GM12878 (cell line): ENCODE measurements around the gene TMC8. TPM values are rescaled to one million over a fixed set of nuclear protein-coding genes. Genes with fewer than 3 reads are reported as not detected.

Experiments
- ATAC-seq: fragments of 200-7000 bp; cut with Tn5 transposase; 3 replicates; pipeline ENCODE4 v1.9.1; 2020; ENCODE audit warnings: mild to moderate bottlenecking, moderate library complexity
- BruUV-seq: library from RNA; stranded (reverse); fragments of 400-500 nt; replicated peaks from 2 replicates; lab custom pipeline; 2021; lab: Mats Ljungman, UMichigan
- CTCF ChIA-PET: fragments of 300-600 bp; sonication (Branson Sonifier 250); formaldehyde crosslinking; extraction: SDS; loops from one replicate; lab custom pipeline; 2021; ENCODE audit warnings: inconsistent platforms; lab: Yijun Ruan, JAX
- POLR2A ChIA-PET: fragments of 350-600 bp; formaldehyde crosslinking; extraction: SDS; loops from one replicate; lab custom pipeline; 2021; ENCODE audit warnings: inconsistent platforms; lab: Charles Lee
- RAD21 ChIA-PET: fragments of 300-600 bp; sonication (Branson Sonifier 250); formaldehyde crosslinking; loops from one replicate; lab custom pipeline; 2023; ENCODE audit warnings: antibody characterized with exemption; ENCODE audit not compliant: unreplicated experiment; lab: Charles Lee
- SMC1A ChIA-PET: fragments of 300-600 bp; sonication (Branson Sonifier 250); formaldehyde crosslinking; loops from one replicate; lab custom pipeline; 2023; ENCODE audit not compliant: unreplicated experiment, uncharacterized antibody; lab: Charles Lee
- DNase-seq: peaks from one replicate; pipeline ENCODE4 v3.0.0-alpha.2; 2011; ENCODE audit warnings: low read depth, low spot score
- FAIRE-seq: peaks from 3 replicates; lab custom pipeline; 2011; peaks lifted over from hg19 to GRCh38; lab: Jason Lieb, UNC
- H2AFZ ChIP-seq: 2 replicates; pipeline ENCODE4 v1.6.0; 2011; ENCODE audit warnings: low read depth, low read length, control low read depth; ENCODE audit not compliant: control insufficient read depth
- H3K27ac ChIP-seq: 2 replicates; pipeline ENCODE4 v1.5.1; 2011; ENCODE audit warnings: control low read depth; ENCODE audit not compliant: control insufficient read depth, insufficient read depth
- H3K27me3 ChIP-seq, 2 experiments: replicated peaks in 1 of 2; 2 replicates each; pipeline versions ENCODE4 v1.6.0 to v1.6.1; 2011; ENCODE audit warnings: low read length in 1 of 2; ENCODE audit not compliant: control insufficient read depth in 2 of 2, insufficient read depth in 2 of 2
- H3K36me3 ChIP-seq, 2 experiments: 2 replicates each; pipeline ENCODE4 v1.5.1; 2011; ENCODE audit warnings: low read length in 1 of 2; ENCODE audit not compliant: control insufficient read depth in 2 of 2, insufficient read depth in 2 of 2
- H3K4me1 ChIP-seq: 2 replicates; pipeline ENCODE4 v1.6.1; 2011; ENCODE audit warnings: mild to moderate bottlenecking, low read length, moderate library complexity, mixed read lengths; ENCODE audit not compliant: control insufficient read depth, insufficient read depth
- H3K4me2 ChIP-seq: 2 replicates; pipeline ENCODE4 v1.6.0; 2011; ENCODE audit warnings: control low read depth; ENCODE audit not compliant: control insufficient read depth, insufficient read depth
- H3K4me3 ChIP-seq: fragments of 200-600 bp; sonication (generic); 2 replicates; pipeline ENCODE4 v1.5.1; 2016
- H3K79me2 ChIP-seq: 2 replicates; pipeline ENCODE4 v1.6.0; 2011; ENCODE audit warnings: low read length; ENCODE audit not compliant: control insufficient read depth, insufficient read depth
- H3K9ac ChIP-seq: 2 replicates; pipeline ENCODE4 v1.8.0; 2011; ENCODE audit warnings: low read length, control low read depth, mixed read lengths; ENCODE audit not compliant: control insufficient read depth, insufficient read depth
- H3K9me3 ChIP-seq: replicated peaks from 3 replicates; pipeline ENCODE4 v1.5.1; 2011; ENCODE audit warnings: mild to moderate bottlenecking, low read length; ENCODE audit not compliant: control insufficient read depth, insufficient read depth
- H4K20me1 ChIP-seq: 2 replicates; pipeline ENCODE4 v1.6.0; 2011; ENCODE audit not compliant: control insufficient read depth, insufficient read depth
- ASH2L ChIP-seq: fragments of 300-600, 200-600 bp; sonication (generic); IDR thresholded peaks from 2 replicates; pipeline ENCODE4 v1.6.1; 2017; ENCODE audit warnings: low read depth, mild to moderate bottlenecking, borderline replicate concordance
- MXI1 ChIP-seq: fragments of 150-350 bp; IDR thresholded peaks from 2 replicates; pipeline ENCODE4 v1.6.1; 2011; ENCODE audit warnings: low read depth, mild to moderate bottlenecking, inconsistent platforms, low read length, improper control_type of control experiment
- MYC ChIP-seq: IDR thresholded peaks from 2 replicates; pipeline ENCODE4 v1.6.1; 2011; ENCODE audit warnings: mild to moderate bottlenecking, low read length, moderate library complexity, inconsistent platforms; ENCODE audit not compliant: insufficient read depth, insufficient replicate concordance, insufficient read length, severe bottlenecking
- PAX8 ChIP-seq: fragments of 450-650 bp; IDR thresholded peaks from 2 replicates; pipeline ENCODE4 v1.6.1; 2017; ENCODE audit warnings: mild to moderate bottlenecking, moderate library complexity
- SIX5 ChIP-seq: IDR thresholded peaks from 2 replicates; pipeline ENCODE4 v1.6.1; 2011; ENCODE audit warnings: mild to moderate bottlenecking, low read depth, low read length, moderate library complexity; ENCODE audit not compliant: severe bottlenecking
- WGBS: methylation state at CpG from one replicate; pipeline ENCODE4 v1.1.6; 2016; ENCODE audit warnings: low lambda C conversion rate; ENCODE audit not compliant: insufficient replicate concordance, insufficient coverage; ENCODE audit errors: missing lambda C conversion rate; 5-methylcytosine and 5-hydroxymethylcytosine counted together
- in situ Hi-C: fragments of 300-500 bp; cut with MboI; formaldehyde crosslinking; loops from 9 replicates; pipeline ENCODE4 v1.14.3; 2018; ENCODE audit warnings: mixed read lengths
- intact Hi-C: fragments of 100-400 bp; cut with micrococcal nuclease; formaldehyde crosslinking; loops from one replicate; pipeline ENCODE4 v1.14.2; 2022; ENCODE audit not compliant: unreplicated experiment
- polyA plus RNA-seq, 11 experiments: library from polyadenylated mRNA; depleted of rRNA in 4 of 11; unstranded in 6 of 11; stranded (reverse) in 5 of 11; fragments of >200 nt; fragmentation: Nextera tagmentation in 4 of 11; fragmentation: Illumina TruSeq in 1 of 11; extraction: Ambion mirVana in 4 of 11; extraction: Trizol in 1 of 11; gene quantifications; 1 replicate in 1 of 11; 2 replicates in 10 of 11; pipeline versions ENCODE4 v1.2.1 to v1.2.3, GENCODE V29; 2011 to 2016; ENCODE audit warnings: inconsistent platforms in 2 of 11, missing spikeins in 2 of 11, low read depth in 1 of 11
- total RNA-seq, 4 experiments: library from RNA; depleted of rRNA in 3 of 4; stranded (reverse); fragments of >200 nt in 3 of 4; fragmentation: Illumina TruSeq in 1 of 4; extraction: Trizol in 1 of 4; gene quantifications; 2 replicates each; pipeline versions ENCODE4 v1.2.1 to v1.2.3, GENCODE V29; 2013 to 2021
- TF ChIP-seq, protein P1 (sequence below): fragments of 450-650 bp; IDR thresholded peaks from 2 replicates; pipeline ENCODE4 v1.6.1; 2017; ENCODE audit warnings: low read depth, mild to moderate bottlenecking, moderate library complexity
- TF ChIP-seq, protein P2 (sequence below): fragments of 450-650 bp; IDR thresholded peaks from 2 replicates; pipeline ENCODE4 v1.6.1; 2017; ENCODE audit warnings: mild to moderate bottlenecking, moderate library complexity
- TF ChIP-seq, protein P3 (sequence below): IDR thresholded peaks from 2 replicates; pipeline ENCODE4 v1.6.1; 2012; ENCODE audit warnings: low read length, inconsistent platforms

The TMC8 gene
- total and polyA plus RNA-seq, 10 of the 15 experiments (the other 5 are each of a cell fraction or from before 2014, with no cell fraction given) = 2.7 to 128 (median 40.0) TPM

GRCh38 chr17:78096093-78096492, 34.5 kb upstream of the TMC8 start:
- POLR2A ChIA-PET = no interaction called here
- in situ Hi-C loops = no loop called here
- intact Hi-C loops = no loop called here

More at GRCh38 chr17:78096093-78096492, 34.5 kb upstream of the TMC8 start:
- ChIA-PET SMC1A (interaction anchor here (1.3 kb wide), 1 partner anchor 11 kb away, joined by 6 read pairs; no protein-coding TSS in a partner anchor), RAD21 (interaction anchor here (1.6 kb wide), 1 partner anchor 11 kb away, joined by 9 read pairs; no protein-coding TSS in a partner anchor), CTCF (interaction anchor here (1.1 to 3.7 kb wide), 2 partner anchors 11 to 73 kb away, joined by 3 to 16 read pairs; no protein-coding TSS in a partner anchor)
- no peaks in the 10 kb centered on the region for H3K79me2 ChIP-seq
- no peak overlapping the region for H2AFZ ChIP-seq
- no peaks in the 10 kb centered on the region for H4K20me1 ChIP-seq
- H3K27me3 ChIP-seq = no peaks in the 10 kb centered on the region
- FAIRE-seq = no peak
- no peak overlapping the region for H3K4me2 ChIP-seq
- no peak overlapping the region for H3K4me3 ChIP-seq
- H3K9ac ChIP-seq = no peak overlapping the region
- H3K27ac ChIP-seq = no peak overlapping the region
- TF ChIP-seq, protein P1, sequence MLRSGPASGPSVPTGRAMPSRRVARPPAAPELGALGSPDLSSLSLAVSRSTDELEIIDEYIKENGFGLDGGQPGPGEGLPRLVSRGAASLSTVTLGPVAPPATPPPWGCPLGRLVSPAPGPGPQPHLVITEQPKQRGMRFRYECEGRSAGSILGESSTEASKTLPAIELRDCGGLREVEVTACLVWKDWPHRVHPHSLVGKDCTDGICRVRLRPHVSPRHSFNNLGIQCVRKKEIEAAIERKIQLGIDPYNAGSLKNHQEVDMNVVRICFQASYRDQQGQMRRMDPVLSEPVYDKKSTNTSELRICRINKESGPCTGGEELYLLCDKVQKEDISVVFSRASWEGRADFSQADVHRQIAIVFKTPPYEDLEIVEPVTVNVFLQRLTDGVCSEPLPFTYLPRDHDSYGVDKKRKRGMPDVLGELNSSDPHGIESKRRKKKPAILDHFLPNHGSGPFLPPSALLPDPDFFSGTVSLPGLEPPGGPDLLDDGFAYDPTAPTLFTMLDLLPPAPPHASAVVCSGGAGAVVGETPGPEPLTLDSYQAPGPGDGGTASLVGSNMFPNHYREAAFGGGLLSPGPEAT = no peak
- TF ChIP-seq SIX5 = no peak
- no peak for TF ChIP-seq MYC
- TF ChIP-seq, protein P2, sequence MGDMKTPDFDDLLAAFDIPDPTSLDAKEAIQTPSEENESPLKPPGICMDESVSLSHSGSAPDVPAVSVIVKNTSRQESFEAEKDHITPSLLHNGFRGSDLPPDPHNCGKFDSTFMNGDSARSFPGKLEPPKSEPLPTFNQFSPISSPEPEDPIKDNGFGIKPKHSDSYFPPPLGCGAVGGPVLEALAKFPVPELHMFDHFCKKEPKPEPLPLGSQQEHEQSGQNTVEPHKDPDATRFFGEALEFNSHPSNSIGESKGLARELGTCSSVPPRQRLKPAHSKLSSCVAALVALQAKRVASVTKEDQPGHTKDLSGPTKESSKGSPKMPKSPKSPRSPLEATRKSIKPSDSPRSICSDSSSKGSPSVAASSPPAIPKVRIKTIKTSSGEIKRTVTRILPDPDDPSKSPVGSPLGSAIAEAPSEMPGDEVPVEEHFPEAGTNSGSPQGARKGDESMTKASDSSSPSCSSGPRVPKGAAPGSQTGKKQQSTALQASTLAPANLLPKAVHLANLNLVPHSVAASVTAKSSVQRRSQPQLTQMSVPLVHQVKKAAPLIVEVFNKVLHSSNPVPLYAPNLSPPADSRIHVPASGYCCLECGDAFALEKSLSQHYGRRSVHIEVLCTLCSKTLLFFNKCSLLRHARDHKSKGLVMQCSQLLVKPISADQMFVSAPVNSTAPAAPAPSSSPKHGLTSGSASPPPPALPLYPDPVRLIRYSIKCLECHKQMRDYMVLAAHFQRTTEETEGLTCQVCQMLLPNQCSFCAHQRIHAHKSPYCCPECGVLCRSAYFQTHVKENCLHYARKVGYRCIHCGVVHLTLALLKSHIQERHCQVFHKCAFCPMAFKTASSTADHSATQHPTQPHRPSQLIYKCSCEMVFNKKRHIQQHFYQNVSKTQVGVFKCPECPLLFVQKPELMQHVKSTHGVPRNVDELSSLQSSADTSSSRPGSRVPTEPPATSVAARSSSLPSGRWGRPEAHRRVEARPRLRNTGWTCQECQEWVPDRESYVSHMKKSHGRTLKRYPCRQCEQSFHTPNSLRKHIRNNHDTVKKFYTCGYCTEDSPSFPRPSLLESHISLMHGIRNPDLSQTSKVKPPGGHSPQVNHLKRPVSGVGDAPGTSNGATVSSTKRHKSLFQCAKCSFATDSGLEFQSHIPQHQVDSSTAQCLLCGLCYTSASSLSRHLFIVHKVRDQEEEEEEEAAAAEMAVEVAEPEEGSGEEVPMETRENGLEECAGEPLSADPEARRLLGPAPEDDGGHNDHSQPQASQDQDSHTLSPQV = no peak
- TF ChIP-seq ASH2L = no peak
- TF ChIP-seq, protein P3, sequence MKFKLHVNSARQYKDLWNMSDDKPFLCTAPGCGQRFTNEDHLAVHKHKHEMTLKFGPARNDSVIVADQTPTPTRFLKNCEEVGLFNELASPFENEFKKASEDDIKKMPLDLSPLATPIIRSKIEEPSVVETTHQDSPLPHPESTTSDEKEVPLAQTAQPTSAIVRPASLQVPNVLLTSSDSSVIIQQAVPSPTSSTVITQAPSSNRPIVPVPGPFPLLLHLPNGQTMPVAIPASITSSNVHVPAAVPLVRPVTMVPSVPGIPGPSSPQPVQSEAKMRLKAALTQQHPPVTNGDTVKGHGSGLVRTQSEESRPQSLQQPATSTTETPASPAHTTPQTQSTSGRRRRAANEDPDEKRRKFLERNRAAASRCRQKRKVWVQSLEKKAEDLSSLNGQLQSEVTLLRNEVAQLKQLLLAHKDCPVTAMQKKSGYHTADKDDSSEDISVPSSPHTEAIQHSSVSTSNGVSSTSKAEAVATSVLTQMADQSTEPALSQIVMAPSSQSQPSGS = no peak
- no peak for TF ChIP-seq MXI1
- no peak for TF ChIP-seq PAX8
- WGBS = 59% methylated on average over 9 of the region's 9 CpGs
- H3K36me3 ChIP-seq = peaks cover 5 to 10% of the 10 kb centered on the region in 2 experiments; a peak in 2 of 4 replicates
- BruUV-seq = no TSS peak
- no peaks in the 10 kb centered on the region for H3K4me1 ChIP-seq
- DNase-seq = no peak
- no peaks in the 10 kb centered on the region; the same call in 2 of the 3 replicates for H3K9me3 ChIP-seq
- no peak for ATAC-seq
